Effector memory CD4-positive, alpha-beta T cell (primary cell): ENCODE results near the gene HSPA12A.
"Not testable (repeated sequence)": the region's sequence is repeated elsewhere in the genome, so short reads cannot be mapped to it uniquely, and the experiment has no call there.

Experiments used
- DNase-seq, 3 donors: peaks; one replicate each; pipeline ENCODE4 v3.0.0-alpha.2; 2020
- H3K27ac ChIP-seq: 2 replicates; pipeline ENCODE4 v1.7.0; 2013; ENCODE audit warnings: mild to moderate bottlenecking, low read length, moderate library complexity; ENCODE audit not compliant: insufficient read depth, poor library complexity, severe bottlenecking
- H3K27me3 ChIP-seq: replicated peaks from 2 replicates; pipeline ENCODE4 v1.7.0; 2013; ENCODE audit warnings: mild to moderate bottlenecking, low read length; ENCODE audit not compliant: insufficient read depth, control insufficient read depth, poor library complexity, severe bottlenecking
- H3K36me3 ChIP-seq: 2 replicates; pipeline ENCODE4 v1.7.0; 2013; ENCODE audit warnings: mild to moderate bottlenecking, low read length, moderate library complexity; ENCODE audit not compliant: control insufficient read depth, insufficient read depth
- H3K4me1 ChIP-seq: 2 replicates; pipeline ENCODE4 v1.7.0; 2013; ENCODE audit warnings: low read length, mild to moderate bottlenecking; ENCODE audit not compliant: control insufficient read depth, insufficient read depth, poor library complexity, severe bottlenecking
- H3K4me3 ChIP-seq: 2 replicates; pipeline ENCODE4 v1.7.0; 2013; ENCODE audit warnings: low read length, low read depth, mild to moderate bottlenecking; ENCODE audit not compliant: insufficient read depth, poor library complexity, severe bottlenecking
- H3K9me3 ChIP-seq: 2 replicates; pipeline ENCODE4 v1.7.0; 2013; ENCODE audit warnings: mild to moderate bottlenecking, low read length, moderate library complexity; ENCODE audit not compliant: control insufficient read depth

Gene HSPA12A

DNA sequence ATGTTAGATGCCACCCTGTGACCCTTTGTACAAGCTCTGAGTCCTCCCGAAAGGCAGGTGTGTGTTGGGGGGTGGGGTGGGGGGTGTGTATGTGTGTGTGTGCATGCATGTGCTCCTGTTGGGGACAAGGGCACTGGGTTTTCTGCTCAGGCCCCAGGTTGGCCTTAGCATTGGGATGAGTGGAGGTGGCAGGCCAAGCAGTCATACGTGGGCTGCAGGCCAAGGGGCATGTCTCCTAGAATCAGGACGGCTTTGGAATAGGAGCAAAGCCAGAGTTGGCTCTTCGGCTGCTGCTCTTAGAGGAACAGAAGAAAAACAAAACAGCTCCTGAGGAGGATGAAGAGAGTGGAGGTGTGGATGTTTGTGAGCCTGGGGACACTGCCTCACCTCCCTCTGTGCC, 26.0 kb downstream of the HSPA12A start:
- no peaks in the 10 kb centered on the region for H3K9me3 ChIP-seq
- H3K27ac ChIP-seq, result no peak overlapping the region
- no peak overlapping the region for H3K4me3 ChIP-seq
- no peak for DNase-seq
- no peaks in the 10 kb centered on the region for H3K4me1 ChIP-seq
- peaks cover 5% of the 10 kb centered on the region for H3K27me3 ChIP-seq
- H3K36me3 ChIP-seq, result no peaks in the 10 kb centered on the region

DNA sequence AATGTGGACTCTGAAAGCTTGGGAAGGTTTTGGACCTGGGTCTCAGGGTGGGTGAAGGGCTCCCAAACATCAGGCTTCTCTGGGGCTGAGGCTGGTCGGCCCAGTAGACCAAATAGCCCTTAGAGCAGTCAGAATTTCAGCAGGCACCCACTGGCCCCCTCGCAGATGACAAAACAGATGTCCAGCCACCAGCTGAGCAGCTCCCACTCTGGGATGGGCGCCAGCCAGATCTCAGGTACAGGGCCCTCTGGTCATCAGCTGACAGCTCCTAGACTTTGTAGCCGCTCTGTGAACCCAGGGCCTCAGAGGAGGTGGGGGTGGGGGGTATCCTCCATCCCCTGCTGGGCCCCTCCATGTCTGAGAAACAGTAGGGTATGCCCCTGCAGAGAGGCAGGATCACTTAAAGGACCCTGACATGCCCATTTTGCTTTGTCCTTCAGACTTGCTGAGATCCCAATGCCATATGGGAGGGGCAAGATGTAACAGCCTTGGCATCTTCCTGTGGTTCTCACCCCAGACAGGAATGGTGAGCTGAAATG, 26.5 kb downstream of the HSPA12A start:
- Histone ChIP-seq H3K27ac (no peak overlapping the region), H3K4me1 (no peaks in the 10 kb centered on the region), H3K27me3 (peaks cover 2% of the 10 kb centered on the region), H3K9me3 (no peaks in the 10 kb centered on the region), H3K36me3 (no peaks in the 10 kb centered on the region), H3K4me3 (no peak overlapping the region)
- no peak for DNase-seq

DNA sequence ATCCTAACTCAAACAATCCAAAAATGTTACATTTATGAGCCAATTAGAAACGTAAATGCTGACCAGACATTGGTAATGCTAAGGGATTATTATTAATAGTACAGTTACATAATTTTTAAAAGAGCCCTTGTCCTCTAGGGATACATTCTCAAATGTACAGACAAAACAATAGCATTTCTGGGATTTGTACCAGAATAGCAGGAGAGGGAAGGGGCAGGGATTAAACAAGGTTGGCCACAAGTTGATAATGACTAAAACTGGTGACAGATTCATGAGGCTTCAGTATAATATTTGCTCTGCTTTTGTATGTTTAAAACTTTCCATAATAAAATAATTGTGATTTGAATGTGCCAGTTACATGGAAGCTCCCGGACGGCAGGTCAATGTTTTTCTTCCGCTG, 27.0 kb downstream of the HSPA12A start:
- H3K27ac ChIP-seq, result no peak overlapping the region
- H3K27me3 ChIP-seq, result peaks cover 2% of the 10 kb centered on the region
- no peaks in the 10 kb centered on the region for H3K9me3 ChIP-seq
- DNase-seq, result no peak
- no peaks in the 10 kb centered on the region for H3K4me1 ChIP-seq
- H3K36me3 ChIP-seq, result no peaks in the 10 kb centered on the region
- H3K4me3 ChIP-seq, result no peak overlapping the region

DNA sequence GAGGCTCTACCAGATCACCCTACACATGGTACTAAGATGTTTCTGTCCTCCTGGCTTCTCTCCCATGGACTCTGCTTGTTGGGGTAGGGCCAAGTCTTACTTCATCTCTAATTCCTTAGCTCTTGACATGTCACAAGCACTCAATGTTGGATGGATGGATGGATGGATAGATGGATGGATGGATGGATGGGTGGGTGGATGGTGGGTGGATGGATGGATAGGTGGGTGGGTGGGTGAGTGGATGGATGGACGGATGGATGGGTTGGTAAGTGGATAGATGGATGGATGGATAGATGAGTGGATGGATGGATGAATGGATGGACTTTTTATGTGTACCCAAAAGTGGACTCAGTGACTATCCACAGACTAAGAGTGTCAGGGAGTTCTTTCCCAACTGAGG, 28.5 kb downstream of the HSPA12A start:
- H3K27ac ChIP-seq, result no peak overlapping the region

DNA sequence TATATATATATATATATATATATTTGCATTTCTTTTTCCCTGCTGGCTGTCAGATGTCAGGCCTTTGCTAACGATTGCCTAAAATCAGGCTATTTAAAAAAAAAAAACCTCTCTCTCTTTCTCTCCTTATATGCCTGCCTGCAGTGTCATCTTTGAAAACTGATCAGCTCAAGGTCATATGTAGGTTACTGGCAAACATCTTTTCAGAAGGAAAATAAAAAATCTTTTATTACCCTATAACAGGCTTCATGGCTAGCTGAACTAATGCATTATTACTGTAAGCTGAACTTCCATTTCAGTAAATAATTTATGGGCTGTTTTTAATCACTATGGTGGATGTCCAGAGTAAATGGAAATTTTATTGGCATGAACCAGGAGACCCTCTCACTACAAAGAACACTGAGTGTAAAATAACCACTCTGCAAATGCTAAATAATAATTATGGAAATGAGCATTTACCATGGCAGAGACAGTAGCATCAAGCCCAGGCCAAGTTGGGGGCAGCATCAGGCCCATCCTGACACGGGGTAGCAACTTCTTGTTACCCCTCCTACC, 29.3 kb downstream of the HSPA12A start:
- Histone ChIP-seq H3K27ac (no peak overlapping the region), H3K9me3 (no peaks in the 10 kb centered on the region), H3K27me3 (peaks cover 2% of the 10 kb centered on the region), H3K4me1 (no peaks in the 10 kb centered on the region), H3K36me3 (no peaks in the 10 kb centered on the region), H3K4me3 (no peak overlapping the region)
- no peak for DNase-seq

More for the DNA sequence above, 28.5 kb downstream of the HSPA12A start:
- Histone ChIP-seq H3K27me3 (peaks cover 2% of the 10 kb centered on the region), H3K4me1 (no peaks in the 10 kb centered on the region), H3K36me3 (no peaks in the 10 kb centered on the region), H3K9me3 (no peaks in the 10 kb centered on the region), H3K4me3 (no peak overlapping the region)
- no peak for DNase-seq

DNA sequence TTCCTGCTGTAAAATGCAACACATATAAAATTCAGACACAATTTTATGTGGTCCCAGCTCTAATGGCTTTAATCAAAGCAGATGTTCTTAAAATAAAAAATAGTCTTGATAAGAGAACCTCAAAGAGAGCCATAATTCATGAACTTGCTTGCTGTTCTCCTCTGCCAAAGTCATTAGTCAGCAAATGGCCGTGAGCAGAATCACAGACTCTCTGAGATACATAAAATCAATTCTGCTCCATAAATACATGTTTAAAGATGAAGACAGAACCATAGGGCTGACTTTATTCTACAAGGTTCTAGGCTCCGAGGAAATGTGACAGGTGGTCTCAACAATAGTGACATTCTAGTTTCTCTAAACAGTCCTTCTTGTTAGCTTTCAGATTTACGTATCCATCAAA, 29.8 kb downstream of the HSPA12A start:
- H3K36me3 ChIP-seq, result no peaks in the 10 kb centered on the region
- H3K27ac ChIP-seq, result no peak overlapping the region
- no peaks in the 10 kb centered on the region for H3K27me3 ChIP-seq
- no peaks in the 10 kb centered on the region for H3K4me1 ChIP-seq
- no peaks in the 10 kb centered on the region for H3K9me3 ChIP-seq
- DNase-seq, result no peak
- H3K4me3 ChIP-seq, result no peak overlapping the region

DNA sequence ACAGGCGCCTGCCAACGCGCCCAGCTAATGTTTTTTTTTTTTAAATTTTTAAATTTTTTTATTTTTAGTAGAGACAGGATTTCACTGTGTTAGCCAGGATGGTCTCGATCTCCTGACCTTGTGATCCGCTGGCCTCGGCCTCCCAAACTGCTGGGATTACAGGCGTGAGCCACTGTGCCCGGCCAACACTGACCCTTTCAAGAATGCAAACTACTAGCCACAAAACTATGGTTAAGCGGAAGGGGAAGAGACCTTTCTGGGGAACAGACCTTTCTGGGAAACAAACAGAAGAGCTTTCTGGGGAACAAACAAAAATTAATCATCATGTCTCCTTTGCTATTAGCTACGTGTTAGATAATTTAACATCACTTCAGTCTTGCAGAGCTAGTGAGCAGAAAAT, 30.6 kb downstream of the HSPA12A start:
- not testable (repeated sequence) for H3K9me3 ChIP-seq, H3K4me1 ChIP-seq, H3K27me3 ChIP-seq, H3K4me3 ChIP-seq, DNase-seq, H3K27ac ChIP-seq, H3K36me3 ChIP-seq

DNA sequence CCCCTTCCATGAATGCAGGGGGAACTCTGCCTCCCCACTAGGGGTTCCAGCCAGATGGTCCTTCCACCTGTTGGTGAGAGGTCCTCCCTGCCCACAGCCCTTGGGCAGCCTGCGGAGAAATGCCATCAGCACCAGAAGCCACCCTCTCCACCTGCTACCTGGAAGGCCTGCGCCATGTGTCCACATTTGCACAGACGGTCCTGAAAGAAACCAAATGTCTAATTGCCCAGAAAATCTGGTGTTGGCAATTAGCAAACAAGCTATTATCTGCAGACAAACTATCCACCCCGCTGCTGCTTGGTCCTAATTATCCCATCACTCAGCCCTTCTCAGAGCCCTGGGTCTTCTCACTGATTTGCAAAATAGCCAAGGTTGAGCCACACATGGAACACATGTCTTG, 32.3 kb downstream of the HSPA12A start:
- H3K36me3 ChIP-seq, result no peaks in the 10 kb centered on the region
- no peak for DNase-seq

DNA sequence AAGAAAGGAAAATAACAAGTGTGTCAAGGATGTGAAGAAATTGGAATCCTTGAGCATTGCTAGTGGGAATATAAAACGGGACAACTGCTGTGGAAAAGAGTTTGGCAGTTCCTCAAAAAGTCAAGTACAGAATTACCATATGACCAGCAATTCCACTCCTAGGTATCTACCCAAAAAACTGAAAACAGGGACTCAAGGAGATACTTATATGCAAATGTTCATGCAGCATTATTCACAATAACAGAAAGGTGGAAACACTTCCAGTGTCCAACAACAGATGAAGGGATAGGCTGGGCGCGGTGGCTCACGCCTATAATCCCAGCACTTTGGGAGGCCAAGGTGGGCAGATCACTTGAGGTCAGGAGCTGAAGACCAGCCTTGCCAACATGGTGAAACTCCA, 33.5 kb downstream of the HSPA12A start:
- H3K36me3 ChIP-seq, result no peaks in the 10 kb centered on the region
- H3K9me3 ChIP-seq, result no peaks in the 10 kb centered on the region
- no peak for DNase-seq
- H3K27ac ChIP-seq, result no peak overlapping the region
- no peaks in the 10 kb centered on the region for H3K27me3 ChIP-seq
- H3K4me3 ChIP-seq, result no peak overlapping the region
- no peaks in the 10 kb centered on the region for H3K4me1 ChIP-seq

More for the DNA sequence above, 32.3 kb downstream of the HSPA12A start:
- no peaks in the 10 kb centered on the region for H3K27me3 ChIP-seq
- H3K27ac ChIP-seq, result no peak overlapping the region
- no peaks in the 10 kb centered on the region for H3K4me1 ChIP-seq
- H3K4me3 ChIP-seq, result no peak overlapping the region
- H3K9me3 ChIP-seq, result no peaks in the 10 kb centered on the region

DNA sequence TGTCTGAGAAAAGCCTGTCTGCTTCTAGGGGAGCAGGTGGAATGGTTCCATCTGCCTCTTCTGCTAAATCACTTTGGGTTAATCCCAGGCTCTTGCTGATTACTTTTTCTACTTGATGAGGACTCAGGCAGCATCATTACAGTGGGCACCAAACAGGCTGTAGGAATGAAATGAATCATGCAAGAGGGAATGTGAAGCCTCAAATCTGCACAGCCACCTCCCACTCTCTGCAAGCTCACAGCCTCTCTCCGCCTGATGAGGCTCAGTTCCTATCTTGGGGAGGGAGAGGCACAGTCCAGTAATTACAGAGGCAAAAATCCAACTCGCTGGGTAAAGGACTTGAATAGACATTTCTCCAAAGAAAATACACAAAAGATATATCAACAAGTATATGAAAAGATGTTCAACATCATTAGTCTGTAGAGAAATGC, 34.0 kb downstream of the HSPA12A start:
- Histone ChIP-seq H3K36me3 (no peaks in the 10 kb centered on the region), H3K27ac (no peak overlapping the region), H3K9me3 (no peaks in the 10 kb centered on the region), H3K27me3 (no peaks in the 10 kb centered on the region), H3K4me1 (no peaks in the 10 kb centered on the region), H3K4me3 (no peak overlapping the region)
- no peak for DNase-seq
